Measurements from ENCODE around the gene ADNP. TPM values are rescaled to one million over a fixed set of nuclear protein-coding genes. Genes with fewer than 3 reads are reported as not detected.

Gene ADNP
- total and polyA plus RNA-seq, 2 of the 4 experiments (the other 2 are of a cell fraction) = 23.3 to 24.8 TPM

- H4K20me1 ChIP-seq (ENCODE audit: insufficient read depth, low read length) = peaks cover 32% of the 10 kb centered on the region
- H2AK9ac ChIP-seq (replicated peaks; ENCODE audit: low read depth, low read length, poor library complexity) = no peak overlapping the region
- H3K79me1 ChIP-seq (ENCODE audit: low read depth in 1 of 2, low read length in 2 of 2) = peaks cover 7 to 49% of the 10 kb centered on the region in 2 experiments
- BruUV-seq (replicated peaks) = no TSS peak
- no peak for ATAC-seq (ENCODE audit: low read depth)
- H2BK15ac ChIP-seq (ENCODE audit: low read depth, low read length) = no peak overlapping the region
- no peak overlapping the region for H3K18ac ChIP-seq (ENCODE audit: low read depth, low read length)
- intact Hi-C loops (cut with micrococcal nuclease) (no loop called here), in situ Hi-C loops (cut with MboI; ENCODE audit: low sequenced_read_pairs) (no loop called here), dilution Hi-C loops (cut with HindIII; ENCODE audit: low sequenced_read_pairs, unreplicated experiment) (no loop called here)
- H3K4ac ChIP-seq (ENCODE audit: low read depth, low read length) = no peak overlapping the region
- H3K4me1 ChIP-seq (ENCODE audit: control insufficient read depth, insufficient read depth, low read length) = peaks cover 2% of the 10 kb centered on the region; the same call in 1 of the 2 replicates
- no peak overlapping the region for H3K23ac ChIP-seq (ENCODE audit: low read depth, low read length)
- no peak overlapping the region for H3K9ac ChIP-seq (ENCODE audit: low read depth, low read length)
- H2AK5ac ChIP-seq (ENCODE audit: low read depth, low read length) = no peak overlapping the region
- no peak overlapping the region for H2BK20ac ChIP-seq (ENCODE audit: low read depth, low read length)
- no peak overlapping the region for H3K56ac ChIP-seq (ENCODE audit: extremely low read depth, insufficient read depth, low read length)
- H4K8ac ChIP-seq (ENCODE audit: low read depth in 2 of 2, low read length in 2 of 2) = no peak overlapping the region
- no peak overlapping the region for H4K91ac ChIP-seq (ENCODE audit: insufficient read depth, low read depth, low read length)
- peaks cover 3% of the 10 kb centered on the region; the same call in 1 of the 2 replicates for H3K9me1 ChIP-seq (ENCODE audit: insufficient read depth, low read length)
- no peak overlapping the region for H2BK120ac ChIP-seq (ENCODE audit: low read depth, low read length)
- H3K4me2 ChIP-seq (ENCODE audit: low read depth, low read length) = no peak overlapping the region
- TF ChIP-seq NFE2L2 (IDR thresholded peaks at IDR 0.05; ENCODE audit: low read depth, low read length) = no peak
- no peak for TF ChIP-seq MXI1 (IDR thresholded peaks at IDR 0.05; ENCODE audit: borderline replicate concordance, low read depth, low read length)
- TF ChIP-seq RCOR1 (IDR thresholded peaks at IDR 0.05; ENCODE audit: insufficient replicate concordance, low read length) = no peak
- no peak for TF ChIP-seq MAZ (IDR thresholded peaks at IDR 0.05; ENCODE audit: borderline replicate concordance, low read depth, low read length)
- TF ChIP-seq ELK1 (IDR thresholded peaks at IDR 0.05; ENCODE audit: borderline replicate concordance, low read depth, low read length) = no peak
- no peak for TF ChIP-seq USF2 (IDR thresholded peaks at IDR 0.05; ENCODE audit: low read depth, low read length)
- TF ChIP-seq CTCF (conservative IDR thresholded peaks at IDR 0.05; ENCODE audit: low read depth, low read length) = no peak
- TF ChIP-seq MAFK (IDR thresholded peaks at IDR 0.05; ENCODE audit: low read depth, low read length) = no peak
- no peak for TF ChIP-seq BHLHE40 (IDR thresholded peaks at IDR 0.05; ENCODE audit: low read depth, low read length)
- no peak for TF ChIP-seq POLR2A (IDR thresholded peaks at IDR 0.05; ENCODE audit: low read depth, low read length)
- no peak for TF ChIP-seq CEBPB (IDR thresholded peaks at IDR 0.05; ENCODE audit: low read depth, low read length)
- no peak for TF ChIP-seq RFX5 (IDR thresholded peaks at IDR 0.05; ENCODE audit: low read depth, low read length)
- no peak for TF ChIP-seq CHD1 (IDR thresholded peaks at IDR 0.05; ENCODE audit: low read depth, low read length)
- no peak for TF ChIP-seq RAD21 (IDR thresholded peaks at IDR 0.05; ENCODE audit: low read length)
- no peak for TF ChIP-seq SMC3 (IDR thresholded peaks at IDR 0.05; ENCODE audit: low read depth, low read length)
- no peak for DNase-seq
- H2AFZ ChIP-seq (replicated peaks; ENCODE audit: low read length, poor library complexity) = no peak overlapping the region
- CTCF ChIA-PET = interaction anchor here (0.7 kb wide), 1 partner anchor 153 kb away, joined by 3 read pairs; no protein-coding TSS in a partner anchor
- no peak overlapping the region for H3K27ac ChIP-seq (ENCODE audit: insufficient read depth, low read length)
- H3K4me3 ChIP-seq (ENCODE audit: insufficient read depth, low read depth, low read length) = no peak overlapping the region
- no peaks in the 10 kb centered on the region for H3K9me3 ChIP-seq (ENCODE audit: control insufficient read depth, insufficient read depth, low read length)
- H3K14ac ChIP-seq (replicated peaks; ENCODE audit: low read depth, low read length) = no peak overlapping the region
- POLR2A ChIA-PET (ENCODE audit: unreplicated experiment) = no interaction called here
- H2BK5ac ChIP-seq (ENCODE audit: low read depth, low read length, poor library complexity, severe bottlenecking) = no peak overlapping the region
- no CpG with 5 or more reads among the region's 2 CpGs for WGBS, 2 experiments (ENCODE audit: extremely low coverage in 2 of 2, insufficient read length in 1 of 2)
- peaks cover 20% of the 10 kb centered on the region for H3K36me3 ChIP-seq (ENCODE audit: control insufficient read depth, insufficient read depth, low read length)
- no peaks in the 10 kb centered on the region for H3K27me3 ChIP-seq (ENCODE audit: control insufficient read depth, insufficient read depth, low read length)
- H4K5ac ChIP-seq (ENCODE audit: low read depth, low read length) = no peak overlapping the region
Observed at GRCh38 chr20:50953196-50953595, 22.0 kb upstream of the ADNP start.

Measured in IMR-90 (cell line).